Gastrocnemius medialis (tissue), 4 donors: ENCODE measurements around the gene GDF11.

Experiments used
- POLR2A ChIP-seq, 2 donors: fragments of 450-650 bp; IDR thresholded peaks; one replicate each; pipeline ENCODE4 v1.6.1; 2017; ENCODE audit warnings: antibody characterized with exemption in 2 of 2, mild to moderate bottlenecking in 2 of 2, moderate library complexity in 2 of 2
- TF ChIP-seq, protein P1 (sequence below), 5 experiments: fragments of 450-650 bp in 3 of 5; fragments of 200-600 bp in 2 of 5; sonication (generic) in 2 of 5; IDR thresholded peaks in 4 of 5; conservative IDR thresholded peaks in 1 of 5; 1 replicate in 4 of 5; 2 replicates in 1 of 5; pipeline ENCODE4 v1.5.1; 2016 to 2019; ENCODE audit warnings: antibody characterized with exemption in 5 of 5, mild to moderate bottlenecking in 3 of 5, moderate library complexity in 3 of 5

DNA sequence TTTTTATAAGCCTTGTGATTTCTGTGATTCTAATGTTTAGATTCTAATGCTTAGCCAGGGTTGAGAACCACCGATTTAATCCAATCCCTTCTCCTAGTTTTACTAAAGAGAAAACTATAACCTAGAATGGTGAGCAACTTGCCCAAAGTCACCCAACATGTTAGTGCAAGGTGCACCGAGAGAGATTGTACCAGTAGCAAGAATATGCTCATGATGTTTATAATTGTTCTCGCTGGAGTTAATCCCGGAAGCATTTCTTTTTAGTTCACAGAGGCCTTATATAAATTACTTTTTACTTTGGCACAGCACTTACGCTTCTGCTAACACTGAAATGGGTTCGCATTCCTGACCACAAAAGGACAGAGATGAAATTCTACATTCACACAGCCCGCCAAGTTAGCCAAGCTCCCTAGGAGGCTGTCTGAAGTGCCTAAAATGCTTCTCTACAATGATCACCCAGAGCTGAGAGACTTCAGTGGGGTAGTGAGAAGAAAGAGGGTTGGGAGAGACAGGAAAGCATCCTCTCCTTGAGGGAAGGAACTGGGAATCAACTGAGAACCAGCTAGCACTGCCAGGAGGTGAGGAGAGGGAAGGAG is 27.7 kb upstream of the GDF11 start:
- TF ChIP-seq, protein P1, sequence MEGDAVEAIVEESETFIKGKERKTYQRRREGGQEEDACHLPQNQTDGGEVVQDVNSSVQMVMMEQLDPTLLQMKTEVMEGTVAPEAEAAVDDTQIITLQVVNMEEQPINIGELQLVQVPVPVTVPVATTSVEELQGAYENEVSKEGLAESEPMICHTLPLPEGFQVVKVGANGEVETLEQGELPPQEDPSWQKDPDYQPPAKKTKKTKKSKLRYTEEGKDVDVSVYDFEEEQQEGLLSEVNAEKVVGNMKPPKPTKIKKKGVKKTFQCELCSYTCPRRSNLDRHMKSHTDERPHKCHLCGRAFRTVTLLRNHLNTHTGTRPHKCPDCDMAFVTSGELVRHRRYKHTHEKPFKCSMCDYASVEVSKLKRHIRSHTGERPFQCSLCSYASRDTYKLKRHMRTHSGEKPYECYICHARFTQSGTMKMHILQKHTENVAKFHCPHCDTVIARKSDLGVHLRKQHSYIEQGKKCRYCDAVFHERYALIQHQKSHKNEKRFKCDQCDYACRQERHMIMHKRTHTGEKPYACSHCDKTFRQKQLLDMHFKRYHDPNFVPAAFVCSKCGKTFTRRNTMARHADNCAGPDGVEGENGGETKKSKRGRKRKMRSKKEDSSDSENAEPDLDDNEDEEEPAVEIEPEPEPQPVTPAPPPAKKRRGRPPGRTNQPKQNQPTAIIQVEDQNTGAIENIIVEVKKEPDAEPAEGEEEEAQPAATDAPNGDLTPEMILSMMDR (IDR thresholded peaks at IDR 0.05 in 4 of 5, conservative IDR thresholded peaks at IDR 0.05 in 1 of 5): no peak
- no peak for TF ChIP-seq POLR2A (IDR thresholded peaks at IDR 0.05)
